Activated T-helper 2 cell treated with anti-CD3 and anti-CD28 coated beads, Interferon-gamma antibody, Interleukin-2, Interleukin-4, amounts not matched to agents 10 μg/mL and 5 μg/mL and 100 μg/mL, durations not matched to agents 14 hours and 24 hours and 36 hours (primary cell): ENCODE data around the gene TTI1. TPM values are rescaled to one million over a fixed set of nuclear protein-coding genes. Genes with fewer than 3 reads are reported as not detected.

Experiments used
- total RNA-seq: library from RNA; stranded (reverse); gene quantifications from 2 replicates; pipeline ENCODE4 v1.2.3, GENCODE V29; 2022

TTI1 gene
- total RNA-seq, 1 donor from 2014 or later = 35.7 TPM

Other genes starting within 250 kb of the TTI1 start
- 0.23 TPM in 1 of 2 replicates, not detected in the other for gene VSTM2L, start 130.3 kb downstream of the TTI1 start, total RNA-seq
- 39.4 and 42.6 TPM in 2 replicates for gene RPRD1B, start 290 bp upstream of the TTI1 start, total RNA-seq
- not detected in 2 replicates for gene TGM2, start 131.8 kb upstream of the TTI1 start, total RNA-seq
- not detected in 2 replicates for gene KIAA1755, start 227.3 kb upstream of the TTI1 start, total RNA-seq